HTERT RPE-1 (cell line): ENCODE data around the gene GRAMD2B.

Experiments
- in situ Hi-C: fragments of 300-500 bp; cut with MboI; formaldehyde crosslinking; loops from 4 replicates; pipeline ENCODE4 v1.14.3; 2020; ENCODE audit warnings: low sequenced_read_pairs

GRAMD2B gene

DNA sequence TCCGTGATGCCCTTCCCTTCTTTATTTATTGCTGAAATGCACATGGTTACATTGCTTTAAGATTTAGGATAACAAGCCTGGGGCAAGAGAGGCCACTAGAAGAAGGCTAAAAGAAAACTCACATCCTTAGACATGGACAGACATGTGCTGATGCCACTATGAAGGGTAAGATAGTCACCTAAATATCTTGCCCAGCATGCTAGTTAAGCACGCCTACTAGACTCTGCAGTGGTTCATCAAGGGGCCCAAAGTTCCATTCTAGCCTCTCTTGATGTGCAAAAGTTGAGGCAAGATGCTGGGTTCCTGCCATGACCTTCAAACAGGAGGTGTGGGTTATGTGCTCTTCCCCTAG, 49.3 kb downstream of the GRAMD2B start:
- in situ Hi-C loops: no loop called here

DNA sequence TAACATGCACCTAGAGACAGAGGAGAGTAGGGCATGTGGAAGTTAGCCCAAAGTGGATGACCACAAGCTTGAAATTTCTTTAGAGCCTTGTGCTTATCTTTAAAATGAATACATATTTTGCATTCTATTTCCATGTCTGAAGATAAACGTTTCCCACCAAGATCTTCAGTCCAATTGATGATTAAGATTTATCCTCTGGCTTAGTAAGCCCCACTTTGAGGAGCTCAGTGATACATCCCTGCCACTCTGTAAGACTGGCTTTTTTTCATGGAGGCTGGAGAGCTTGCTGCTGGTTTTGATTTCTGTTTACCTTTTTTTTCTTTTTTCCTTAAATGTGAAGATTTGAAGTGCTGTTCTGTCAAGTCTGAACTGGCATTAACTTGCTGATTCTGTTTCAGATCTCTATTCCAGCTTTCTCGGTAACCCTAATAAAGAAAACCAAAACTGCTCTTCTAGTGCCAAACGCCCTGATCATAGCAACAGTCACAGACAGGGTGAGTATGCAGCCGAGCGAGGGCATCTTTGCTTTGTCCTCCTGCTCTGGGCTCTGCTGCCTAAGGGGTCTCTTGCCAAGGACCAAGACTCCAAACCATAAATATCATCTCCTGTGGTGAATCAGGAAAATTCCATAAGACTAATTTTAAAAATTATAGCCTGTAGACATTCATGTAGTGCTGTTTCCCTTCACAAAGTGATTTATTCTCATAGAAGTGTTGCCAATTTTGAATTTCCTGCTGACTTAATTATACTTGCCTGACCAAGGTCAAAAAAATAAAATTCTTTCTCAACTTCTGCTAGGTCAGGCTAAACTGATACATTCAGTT, 54.3 kb downstream of the GRAMD2B start:
- in situ Hi-C loops: no loop called here

DNA sequence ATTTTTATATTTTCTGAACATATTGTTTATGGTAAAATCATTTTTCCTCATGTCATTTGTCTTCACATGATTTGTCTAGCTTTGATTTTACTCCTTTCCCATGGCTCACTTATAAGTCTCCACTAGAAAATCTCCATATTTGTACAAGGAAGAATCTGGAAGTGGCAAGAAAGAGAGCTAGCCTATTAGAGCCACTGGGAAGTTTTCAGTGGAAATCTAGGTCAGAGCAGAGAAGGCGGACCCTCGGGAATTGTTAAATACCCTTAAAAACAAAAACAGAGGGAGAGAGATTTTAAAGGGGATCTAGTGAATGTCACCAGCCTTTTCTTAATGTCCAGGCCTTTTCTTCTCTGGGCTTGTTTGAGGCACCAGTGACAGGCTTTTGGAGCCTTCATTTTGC, 56.6 kb downstream of the GRAMD2B start:
- in situ Hi-C loops: no loop called here

DNA sequence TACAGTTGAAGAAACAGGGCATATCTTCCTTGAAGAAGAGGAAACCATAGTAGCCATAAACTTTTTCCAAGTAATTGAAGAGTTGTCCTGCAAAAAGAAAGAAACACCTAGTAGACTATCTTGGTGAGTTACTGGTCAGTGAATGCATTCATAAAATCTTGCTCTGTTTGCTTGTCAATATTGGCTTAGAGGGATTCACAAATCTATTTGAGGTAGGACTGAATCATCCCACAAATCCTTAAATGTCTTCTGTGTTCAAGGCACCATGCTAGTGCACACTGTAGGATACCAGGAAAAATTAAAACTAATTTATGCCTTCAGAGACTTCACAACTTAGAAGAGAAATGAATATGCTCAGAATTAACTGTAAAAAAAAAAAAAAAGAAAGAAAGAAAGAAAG, 57.6 kb downstream of the GRAMD2B start:
- in situ Hi-C loops: no loop called here

DNA sequence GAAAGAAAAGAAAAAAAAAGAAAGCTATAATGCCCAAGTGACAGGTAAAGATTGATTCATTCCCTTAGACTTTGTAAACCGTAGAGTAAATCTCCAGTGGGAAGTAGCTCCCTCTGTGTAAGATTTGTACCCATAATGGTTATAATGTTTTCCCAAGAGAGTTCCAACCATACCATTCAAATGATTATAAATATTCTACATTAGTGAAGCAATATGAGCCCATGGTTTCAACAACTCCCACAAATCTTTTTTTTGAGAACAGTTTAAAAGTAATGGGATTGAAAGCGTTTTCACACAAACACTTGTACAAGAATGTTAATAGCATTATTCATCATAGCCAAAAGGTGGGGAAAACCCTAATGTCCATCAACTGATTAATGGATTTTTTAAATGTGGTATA, 58.0 kb downstream of the GRAMD2B start:
- in situ Hi-C loops: no loop called here

DNA sequence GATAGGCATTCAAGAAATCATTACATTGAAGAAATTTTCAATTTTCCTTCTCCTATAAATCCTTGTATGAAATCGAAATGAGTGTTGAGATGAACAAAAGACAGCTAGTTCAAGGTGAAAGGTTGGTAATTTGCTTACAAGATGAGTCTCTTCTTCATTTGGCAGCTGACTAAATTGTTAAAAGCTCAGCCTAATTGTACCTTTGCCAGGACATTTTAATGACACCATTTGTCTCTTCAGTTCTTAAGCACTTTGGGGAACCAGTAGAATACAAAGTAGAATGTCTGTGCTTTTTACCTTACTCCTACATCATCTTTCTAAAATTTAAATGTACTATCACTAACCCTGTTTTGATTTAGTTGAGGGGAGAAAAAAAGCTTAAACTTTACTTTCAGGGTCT, 59.4 kb downstream of the GRAMD2B start:
- in situ Hi-C loops: no loop called here

DNA sequence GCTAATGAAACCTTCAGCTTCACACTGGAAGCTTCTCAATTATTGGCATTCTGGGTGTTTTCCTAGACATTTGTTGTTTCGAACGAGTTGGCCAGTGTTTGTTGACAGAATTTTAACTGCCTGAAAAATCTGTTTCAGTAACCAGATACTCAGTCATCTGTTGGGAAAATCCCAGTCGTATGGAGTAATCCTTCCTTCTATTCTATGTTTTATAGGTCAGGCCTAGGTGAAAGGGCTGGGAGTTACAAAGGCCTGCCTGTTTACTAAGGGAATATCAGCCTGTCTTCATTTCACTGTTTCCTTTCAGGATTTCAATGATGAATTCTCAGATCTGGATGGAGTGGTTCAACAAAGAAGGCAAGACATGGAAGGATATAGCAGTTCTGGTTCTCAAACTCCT, 59.9 kb downstream of the GRAMD2B start:
- in situ Hi-C loops: no loop called here

DNA sequence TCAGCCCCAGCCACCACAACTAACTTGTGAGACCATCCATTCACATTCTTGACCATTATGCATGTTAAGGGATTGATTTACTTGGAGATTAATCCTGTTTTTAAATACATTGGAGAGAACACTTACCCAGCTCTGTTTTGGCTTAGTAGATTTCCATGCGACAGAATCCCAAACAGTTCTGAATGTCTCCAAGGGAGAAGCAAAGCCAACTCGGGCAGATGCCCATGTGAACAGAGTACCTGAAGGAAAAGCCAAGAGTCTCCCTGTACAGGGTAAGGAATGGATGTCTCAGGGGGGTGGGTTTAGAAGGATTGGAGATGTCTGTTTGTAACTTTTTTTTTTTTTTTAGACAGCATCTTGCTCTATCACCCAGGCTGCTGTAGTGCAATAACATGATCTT, 61.0 kb downstream of the GRAMD2B start:
- in situ Hi-C loops: no loop called here

DNA sequence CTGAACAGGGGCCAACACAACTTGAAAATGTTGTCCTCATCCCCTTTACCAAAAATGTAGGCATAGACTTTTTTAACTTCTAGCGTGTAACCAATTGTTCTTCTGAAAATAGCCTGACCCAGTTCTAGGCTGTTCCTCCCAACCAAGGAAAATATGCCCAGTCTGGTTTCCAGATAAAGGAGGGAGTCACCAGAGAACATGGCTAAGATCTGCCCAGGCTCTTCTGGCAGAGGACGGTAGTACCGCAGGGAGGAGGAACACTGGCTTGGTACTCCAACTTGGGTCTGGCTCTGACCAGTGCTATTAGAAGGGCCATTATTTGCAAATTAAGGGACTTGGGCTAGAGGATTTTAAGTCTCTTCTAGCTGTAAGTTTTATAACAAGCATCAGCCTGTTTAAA, 63.1 kb downstream of the GRAMD2B start:
- in situ Hi-C loops: no loop called here

DNA sequence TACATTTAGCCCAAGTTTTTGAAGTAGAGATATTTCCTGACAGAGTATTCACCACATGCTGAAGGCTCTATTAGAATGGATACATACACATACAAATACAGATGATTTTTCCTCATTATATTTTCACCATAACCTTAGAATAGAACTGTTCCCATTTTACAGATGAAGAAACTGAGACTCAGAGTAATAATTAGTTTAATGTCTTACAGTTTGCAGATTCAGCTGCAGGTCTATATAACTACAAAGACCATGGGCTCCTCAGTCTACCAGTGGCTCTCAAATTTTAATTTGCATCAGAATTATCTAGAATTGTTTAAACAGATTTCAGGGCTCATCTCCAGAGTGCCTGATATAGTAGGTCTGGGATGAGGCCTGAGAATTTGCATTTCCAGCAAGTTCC, 64.4 kb downstream of the GRAMD2B start:
- in situ Hi-C loops: no loop called here

DNA sequence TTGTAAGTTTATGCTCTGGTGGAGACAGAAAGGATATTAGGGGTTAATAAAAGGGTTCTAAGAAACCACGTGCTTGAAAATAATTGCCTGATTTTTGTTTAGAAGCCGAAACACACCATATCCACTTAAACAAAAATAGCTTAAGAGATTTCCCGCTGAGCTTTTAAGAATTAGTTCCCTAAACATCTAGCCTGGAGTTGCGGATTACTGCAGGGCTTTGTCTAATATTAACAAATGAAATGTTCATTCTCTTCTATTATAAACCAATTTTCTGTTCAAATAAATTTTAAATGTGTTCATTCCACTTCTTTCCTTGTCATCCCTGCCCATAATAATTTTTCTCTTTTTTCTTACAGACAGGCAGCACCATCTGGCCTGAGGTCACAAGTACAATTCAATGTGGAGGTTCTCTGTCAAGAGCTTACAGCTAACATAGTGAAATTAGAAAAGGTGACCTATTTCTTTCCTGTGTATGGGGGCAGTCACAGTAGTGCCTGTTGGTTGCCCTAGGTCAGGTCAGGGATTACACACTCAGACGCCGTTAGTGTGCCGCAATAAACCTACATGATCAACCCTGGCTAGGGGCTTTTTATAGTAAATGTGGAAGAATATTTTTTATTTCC, 65.3 kb downstream of the GRAMD2B start:
- in situ Hi-C loops: no loop called here

DNA sequence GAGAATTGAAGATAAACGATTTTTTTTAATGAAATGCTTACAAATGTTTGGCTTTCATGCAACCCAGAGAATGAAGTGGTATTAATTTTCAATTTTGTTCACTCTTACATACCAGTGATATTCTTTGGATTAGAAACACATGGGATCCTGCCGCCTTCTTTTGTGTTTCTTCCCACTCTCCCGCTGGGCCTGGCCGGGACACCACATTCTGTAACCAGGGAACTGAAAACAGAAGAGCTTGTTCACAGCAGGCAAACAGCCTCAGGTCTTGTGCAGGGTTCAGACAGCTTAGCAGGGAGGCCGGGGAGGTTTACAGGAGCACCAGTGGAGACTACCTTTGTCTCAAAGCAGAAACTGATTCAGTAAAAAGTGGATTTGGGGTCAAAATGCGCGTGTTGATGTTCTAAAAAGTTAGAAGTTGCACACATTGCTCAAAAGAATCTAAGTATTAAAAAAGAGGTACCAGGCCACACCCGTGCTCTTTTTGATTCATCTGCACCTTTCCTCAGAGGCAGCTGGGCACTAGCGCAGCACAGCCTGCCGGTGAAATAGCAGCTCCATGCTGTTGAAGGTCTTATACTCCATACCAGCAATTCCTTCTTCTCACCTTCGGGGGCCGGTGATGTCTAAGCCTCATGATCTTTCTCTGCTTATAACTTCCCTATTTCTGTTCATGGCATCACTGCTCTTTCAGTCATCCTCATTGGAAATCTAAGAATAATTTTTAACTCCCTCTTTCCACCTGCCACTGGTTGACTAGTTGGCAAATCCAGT, 67.1 kb downstream of the GRAMD2B start:
- in situ Hi-C loops: no loop called here

DNA sequence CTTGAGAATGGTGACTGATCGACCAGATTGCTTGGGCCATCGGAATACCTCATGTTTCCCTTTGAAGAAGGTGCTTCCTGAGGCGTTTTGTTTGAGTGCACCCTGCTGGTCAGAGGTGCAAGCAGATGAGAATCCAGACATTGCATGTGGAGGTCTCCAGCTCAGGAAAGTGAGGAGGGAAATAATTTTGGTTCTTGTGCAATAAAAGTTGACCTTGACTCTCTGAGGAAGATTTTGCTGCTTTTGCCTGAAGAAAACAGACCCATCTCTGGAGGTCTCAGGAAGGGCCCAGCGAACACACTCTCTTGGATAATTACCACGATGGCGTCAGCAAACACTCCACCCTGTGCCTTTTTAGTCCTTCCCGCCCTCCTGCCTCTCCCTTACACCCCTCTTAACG, 69.7 kb downstream of the GRAMD2B start:
- in situ Hi-C loops: no loop called here

DNA sequence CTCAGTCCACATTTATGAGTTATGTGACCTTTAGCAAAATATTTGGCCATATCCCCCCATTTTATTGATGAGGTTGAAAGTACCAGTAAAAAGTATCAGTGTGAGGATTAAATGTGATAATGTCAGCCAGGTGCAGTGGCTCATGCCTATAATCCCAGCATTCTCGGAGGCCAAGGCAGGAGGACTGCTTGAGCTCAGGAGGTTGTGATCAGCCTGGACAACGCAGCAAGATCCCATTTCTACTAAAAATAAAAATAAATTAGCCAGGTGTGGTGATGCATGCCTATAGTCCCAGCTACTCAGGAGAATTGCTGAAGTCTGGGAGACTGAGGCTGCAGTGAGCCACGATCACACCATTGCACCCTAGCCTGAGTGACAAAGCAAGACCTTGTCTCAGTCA, 71.2 kb downstream of the GRAMD2B start:
- in situ Hi-C loops: no loop called here

DNA sequence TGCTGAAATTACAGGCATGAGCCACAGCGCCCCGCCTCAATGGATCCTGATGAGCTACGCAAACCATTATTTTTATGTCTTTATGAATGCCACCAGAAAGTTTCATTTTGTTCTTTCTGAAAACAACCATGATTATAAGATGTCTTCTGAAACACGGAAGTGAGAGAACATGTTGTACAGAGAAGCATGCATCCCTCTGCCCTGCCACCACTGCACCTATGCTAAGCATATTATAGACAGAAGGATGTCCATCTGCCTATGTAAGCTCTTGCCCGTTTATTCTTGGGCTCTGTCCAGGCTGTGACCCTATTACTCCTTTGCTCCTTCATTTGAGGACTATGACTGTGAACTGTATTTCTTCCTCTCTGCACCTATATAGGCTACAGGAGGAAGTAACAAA, 74.3 kb downstream of the GRAMD2B start:
- in situ Hi-C loops: no loop called here

DNA sequence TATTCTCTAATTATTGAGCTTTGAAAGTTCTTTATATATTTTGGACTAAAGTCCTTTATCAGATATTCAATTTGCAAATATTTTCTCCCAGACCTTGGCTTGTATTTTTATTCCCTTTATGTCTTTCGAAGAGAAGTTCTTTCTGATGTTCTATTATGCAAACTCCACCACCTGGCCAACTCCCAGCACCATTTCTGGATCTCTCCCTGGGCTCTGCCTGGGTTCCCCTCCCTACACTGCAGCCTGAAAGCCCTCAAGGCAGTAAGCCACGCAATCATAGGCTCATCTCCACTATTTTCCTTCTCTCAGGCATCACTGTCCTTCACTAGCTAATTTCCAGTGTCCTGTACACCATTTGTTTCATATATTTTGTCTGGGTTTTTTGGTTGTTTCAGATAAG, 76.1 kb downstream of the GRAMD2B start:
- in situ Hi-C loops: no loop called here

DNA sequence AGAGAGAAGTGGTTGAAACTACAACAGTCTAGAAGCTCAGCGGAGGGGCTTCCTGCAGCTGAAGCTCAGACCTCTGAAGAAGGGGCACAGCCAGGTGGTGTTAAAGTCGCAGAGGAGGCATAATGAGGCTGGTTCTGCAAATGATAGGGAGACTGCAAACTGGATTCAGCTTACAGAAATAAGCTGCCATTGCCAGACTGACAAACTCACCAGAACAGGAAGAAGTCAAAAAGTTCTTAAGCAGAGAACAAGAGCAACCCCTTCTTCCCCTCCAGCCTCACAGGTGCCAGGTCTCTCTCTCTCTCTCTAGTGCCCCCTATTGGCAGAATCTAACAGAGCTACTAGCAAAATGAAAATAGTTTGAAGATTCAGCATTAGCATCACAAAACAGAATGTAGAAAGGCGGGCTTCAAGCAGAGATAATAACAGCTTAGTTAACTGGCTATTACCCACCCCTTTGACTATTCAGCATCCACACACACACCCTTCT, 76.7 kb downstream of the GRAMD2B start:
- in situ Hi-C loops: no loop called here

DNA sequence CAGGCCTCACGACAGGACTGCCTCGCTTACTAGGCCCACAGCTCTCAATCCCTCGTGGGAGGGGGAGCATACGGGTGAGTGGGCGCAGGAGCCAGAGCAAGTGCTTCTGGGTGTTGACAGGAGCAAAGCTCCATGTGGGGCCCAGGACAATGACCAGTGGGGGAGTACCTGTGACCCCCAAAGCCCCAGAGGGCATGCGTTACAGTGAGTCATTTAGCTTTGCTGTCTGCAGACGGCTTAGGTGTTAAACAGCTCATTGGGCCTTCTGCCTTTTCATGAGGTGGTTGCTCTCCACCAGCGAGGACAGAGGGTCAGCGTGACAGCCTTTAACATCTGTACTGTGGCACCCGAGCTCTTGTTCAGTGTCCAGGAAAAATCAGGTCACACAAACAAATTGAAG, 78.2 kb downstream of the GRAMD2B start:
- in situ Hi-C loops: no loop called here

DNA sequence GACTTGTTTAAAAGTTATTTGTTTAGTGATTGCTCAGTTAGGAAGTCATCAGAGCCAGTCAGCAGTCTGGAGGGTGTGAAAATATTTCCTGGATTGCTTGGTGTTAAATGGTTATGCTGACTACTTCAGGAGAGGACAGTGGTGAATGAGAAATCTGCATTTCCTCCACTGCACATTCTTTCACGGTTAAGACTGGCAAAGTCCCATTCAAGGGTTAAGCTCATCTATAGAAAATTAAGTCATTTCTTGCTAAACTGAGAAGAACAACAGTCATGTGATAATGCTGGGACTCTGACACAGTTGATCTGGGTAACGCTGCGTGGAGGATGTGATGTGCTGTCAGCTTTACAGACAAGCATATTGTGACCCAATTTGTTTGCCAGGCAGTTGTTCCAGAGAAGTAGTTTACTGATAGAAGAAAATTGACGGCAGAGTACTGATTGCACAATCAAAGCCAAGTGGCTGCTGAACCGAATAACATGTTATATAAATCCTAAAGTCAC, 80.4 kb downstream of the GRAMD2B start:
- in situ Hi-C loops: no loop called here

DNA sequence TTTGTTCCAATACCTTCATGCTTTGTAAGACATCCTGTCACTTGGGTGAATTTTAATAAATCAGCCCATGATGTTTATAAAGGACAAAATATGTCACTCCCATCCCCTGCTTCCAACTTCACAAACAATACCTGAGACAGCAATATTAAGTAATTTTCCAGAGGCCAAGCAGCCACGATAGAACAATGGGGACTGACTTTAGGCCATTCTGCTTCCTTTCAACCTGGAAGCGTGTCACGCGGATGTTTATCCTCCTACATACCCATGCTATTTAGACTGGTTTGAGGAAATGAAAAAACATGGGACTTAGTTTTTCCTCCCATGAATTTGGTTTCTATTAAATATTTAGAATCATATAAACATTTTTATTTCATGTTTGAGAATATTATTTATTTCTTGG, 82.9 kb downstream of the GRAMD2B start:
- in situ Hi-C loops: no loop called here

DNA sequence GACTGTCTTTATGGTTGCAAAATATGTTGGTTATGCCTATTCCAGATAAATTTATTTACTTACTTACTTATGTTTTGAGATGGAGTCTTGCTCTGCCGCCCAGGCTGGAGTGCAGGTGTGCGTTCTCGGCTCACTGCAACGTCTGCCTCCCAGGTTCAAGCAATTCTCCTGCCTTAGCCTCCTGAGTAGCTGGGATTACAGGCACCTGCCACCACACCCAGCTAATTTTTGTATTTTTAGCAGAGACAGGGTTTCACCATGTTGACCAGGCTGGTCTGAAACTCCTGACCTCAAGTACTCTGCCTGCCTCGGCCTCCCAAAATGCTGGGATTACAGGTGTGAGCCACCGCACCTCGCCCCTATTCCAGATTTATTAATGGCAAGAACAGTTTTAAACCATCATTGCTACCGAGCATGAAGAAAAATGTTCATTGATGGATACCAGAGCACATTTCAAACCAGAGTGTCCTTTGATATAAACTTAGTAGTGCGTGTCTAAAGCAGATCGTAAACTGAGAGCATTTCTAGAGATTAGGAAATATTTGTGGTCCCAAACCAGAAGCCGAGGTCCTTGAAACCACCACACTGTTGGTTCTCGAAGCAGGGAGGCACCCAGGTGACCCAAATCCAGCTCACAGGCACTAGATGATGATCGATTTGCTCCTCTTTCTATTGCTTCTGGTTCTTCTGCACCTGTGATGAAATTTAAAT, 85.2 kb downstream of the GRAMD2B start:
- in situ Hi-C loops: no loop called here
